ENCODE results near the gene PLPP3.

PLPP3 gene

GRCh38 chr1:56545711-56546110, 33.7 kb downstream of the PLPP3 start:
- no peak for DNase-seq

- DNase-seq = no peak
Observed at GRCh38 chr1:56543783-56544612, 35.4 kb downstream of the PLPP3 start.

GRCh38 chr1:56542651-56543050, 36.7 kb downstream of the PLPP3 start:
- DNase-seq = no peak

- DNase-seq = no peak
Observed at GRCh38 chr1:56541408-56541807, 38.0 kb downstream of the PLPP3 start.

GRCh38 chr1:56540467-56540866, 38.9 kb downstream of the PLPP3 start:
- no peak for DNase-seq

- no peak for DNase-seq
Observed at GRCh38 chr1:56539520-56539931, 39.8 kb downstream of the PLPP3 start.

GRCh38 chr1:56538532-56538931, 40.8 kb downstream of the PLPP3 start:
- no peak for DNase-seq

GRCh38 chr1:56537660-56538059, 41.7 kb downstream of the PLPP3 start:
- DNase-seq = no peak

- no peak for DNase-seq
Observed at GRCh38 chr1:56535939-56536338, 43.4 kb downstream of the PLPP3 start.

GRCh38 chr1:56535362-56535761, 44.0 kb downstream of the PLPP3 start:
- no peak for DNase-seq

- DNase-seq = no peak
Observed at GRCh38 chr1:56534130-56534651, 45.2 kb downstream of the PLPP3 start.

- no peak for DNase-seq
Observed at GRCh38 chr1:56533621-56534020, 45.7 kb downstream of the PLPP3 start.

- no peak for DNase-seq
Observed at GRCh38 chr1:56533197-56533596, 46.2 kb downstream of the PLPP3 start.

- no peak for DNase-seq
Observed at GRCh38 chr1:56532350-56532683, 47.0 kb downstream of the PLPP3 start.

- DNase-seq = no peak
Observed at GRCh38 chr1:56531624-56532349, 47.6 kb downstream of the PLPP3 start.

GRCh38 chr1:56529801-56530200, 49.6 kb downstream of the PLPP3 start:
- DNase-seq = no peak

GRCh38 chr1:56527548-56528302, 51.6 kb downstream of the PLPP3 start:
- DNase-seq = no peak

GRCh38 chr1:56526571-56527174, 52.7 kb downstream of the PLPP3 start:
- no peak for DNase-seq

- DNase-seq = no peak
Observed at GRCh38 chr1:56525489-56526041, 53.8 kb downstream of the PLPP3 start.

GRCh38 chr1:56524263-56524662, 55.1 kb downstream of the PLPP3 start:
- no peak for DNase-seq

GRCh38 chr1:56522680-56523079, 56.7 kb downstream of the PLPP3 start:
- DNase-seq = no peak

GRCh38 chr1:56520016-56520601, 59.3 kb downstream of the PLPP3 start:
- no peak for DNase-seq

Data from CD4-positive, alpha-beta T cell treated with Interleukin-6 for 4 hours (primary cell).